GM10248 (cell line): ENCODE data around the gene FBXW11.

Experiments
- CTCF ChIA-PET: fragments of 300-600 bp; sonication (Branson Sonifier 250); formaldehyde crosslinking; extraction: SDS; loops from one replicate; lab custom pipeline; 2021; ENCODE audit warnings: antibody characterized with exemption; lab: Yijun Ruan, JAX
- POLR2A ChIA-PET: fragments of 350-650 bp; sonication (Branson Sonifier 250); formaldehyde crosslinking; extraction: SDS; loops from one replicate; lab custom pipeline; 2020; ENCODE audit warnings: antibody characterized with exemption; lab: Yijun Ruan, JAX
- DNase-seq: peaks from one replicate; pipeline ENCODE4 v3.0.0; 2012; ENCODE audit errors: extremely low spot score
- CTCF ChIP-seq: IDR thresholded peaks from 2 replicates; pipeline ENCODE4 v1.5.1; 2012; ENCODE audit warnings: mild to moderate bottlenecking, low read depth; ENCODE audit errors: extremely low read depth, missing control alignments, control extremely low read depth

The FBXW11 gene

DNA sequence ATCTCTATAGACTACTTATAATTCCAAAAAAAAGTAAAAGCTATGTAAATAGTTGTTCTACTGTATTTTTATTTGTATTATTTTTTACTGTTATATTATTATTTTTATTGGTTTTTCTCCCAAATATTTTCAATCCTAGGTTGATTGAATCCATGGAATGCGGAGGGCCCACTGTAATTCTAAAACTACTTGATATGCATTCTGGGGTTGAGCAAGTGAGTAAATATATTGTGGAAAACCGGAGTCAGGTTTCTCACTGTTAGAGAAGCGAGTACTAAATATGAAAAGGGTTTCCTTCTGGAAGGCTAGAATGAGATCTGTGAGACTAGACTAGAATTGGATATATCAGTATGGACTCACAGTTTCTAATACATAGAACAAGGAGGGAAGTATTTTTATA, 66.5 kb downstream of the FBXW11 start:
- CTCF ChIA-PET = interaction anchor here (1.3 kb wide), 1 partner anchor 54 kb away, joined by 4 read pairs; no protein-coding TSS in a partner anchor

GRCh38 chr5:171938358-171938757, 68.1 kb downstream of the FBXW11 start:
- POLR2A ChIA-PET = no interaction called here
- TF ChIP-seq CTCF = no peak
- DNase-seq = no peak
- CTCF ChIA-PET = interaction anchor here (1.0 to 3.2 kb wide), 3 partner anchors 27 to 36 kb away, joined by 3 to 14 read pairs (median 6); no protein-coding TSS in a partner anchor

More for the DNA sequence above, 66.5 kb downstream of the FBXW11 start:
- POLR2A ChIA-PET = no interaction called here
- DNase-seq = no peak
- no peak for TF ChIP-seq CTCF

- TF ChIP-seq CTCF = no peak
- ChIA-PET POLR2A (no interaction called here), CTCF (interaction anchor here (1.2 to 3.2 kb wide), 4 partner anchors 9 to 47 kb away, joined by 3 to 14 read pairs (median 4); no protein-coding TSS in a partner anchor)
- DNase-seq = no peak
Measured at GRCh38 chr5:171937351-171937750, 69.1 kb downstream of the FBXW11 start.

GRCh38 chr5:171934586-171934985, 71.9 kb downstream of the FBXW11 start:
- no peak for TF ChIP-seq CTCF
- no peak for DNase-seq
- ChIA-PET POLR2A (no interaction called here), CTCF (interaction anchor here (2.3 kb wide), 1 partner anchor 13 kb away, joined by 8 read pairs; no protein-coding TSS in a partner anchor)

GRCh38 chr5:171931163-171931562, 75.3 kb downstream of the FBXW11 start:
- TF ChIP-seq CTCF = no peak
- ChIA-PET POLR2A (interaction anchor here (0.5 kb wide), 1 partner anchor 372 kb away, joined by 5 read pairs; no protein-coding TSS in a partner anchor), CTCF (interaction anchor here (1.2 to 1.8 kb wide), 3 partner anchors 10 to 31 kb away, joined by 3 to 7 read pairs (median 4); no protein-coding TSS in a partner anchor)
- DNase-seq = peak; percentile 35

DNA sequence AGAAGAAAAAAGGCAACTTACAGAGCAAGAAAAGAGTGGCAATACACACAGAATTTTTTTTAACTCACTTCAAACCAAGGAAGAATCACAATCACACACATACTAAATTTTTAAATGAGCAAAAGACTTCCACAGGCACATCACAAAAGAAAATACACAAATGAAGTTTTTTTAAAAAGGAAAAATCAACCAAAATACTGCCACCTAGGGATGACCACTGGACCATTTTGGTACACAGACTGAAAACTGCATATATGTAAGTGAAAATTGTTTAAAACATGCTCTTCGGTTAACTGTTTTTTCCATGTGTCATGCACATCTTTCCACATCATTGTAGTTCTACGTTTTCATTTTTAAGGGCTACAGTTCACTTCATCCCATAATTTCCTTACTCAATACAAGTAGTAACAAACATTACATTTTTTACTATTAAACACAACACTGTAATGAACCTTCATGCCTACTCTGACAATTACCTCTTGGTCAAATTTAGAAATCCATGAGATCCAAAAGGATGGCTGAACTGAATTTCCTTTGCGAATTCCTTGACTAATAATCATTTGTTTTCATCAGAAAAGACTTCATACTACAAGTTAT, 79.0 kb downstream of the FBXW11 start:
- DNase-seq = no peak
- TF ChIP-seq CTCF = no peak
- POLR2A ChIA-PET = no interaction called here
- CTCF ChIA-PET = interaction anchor here (0.8 to 1.0 kb wide), 2 partner anchors 15 to 19 kb away, joined by 3 to 5 read pairs; no protein-coding TSS in a partner anchor
